Activated naive CD8-positive, alpha-beta T cell treated with anti-CD3 and anti-CD28 coated beads, Interleukin-2, amount 50 U/mL, for 24 hours (primary cell): Measurements from ENCODE around the gene TP53TG3E.
A peak's percentile ranks its signal among the peaks of the same experiment; 100 is the strongest.
"Not testable (repeated sequence)": the region's sequence is repeated elsewhere in the genome, so short reads cannot be mapped to it uniquely, and the experiment has no call there.

Source experiments
- ATAC-seq: fragments of 150-1000 bp; cut with Tn5 transposase; one replicate; pipeline ENCODE4 v1.10.0; 2021
- DNase-seq: peaks from one replicate; pipeline ENCODE4 v3.0.0; 2021
- H3K27ac Mint-ChIP-seq: one replicate; pipeline ENCODE4 v1.8.0; 2021; ENCODE audit warnings: mild to moderate bottlenecking, mixed read lengths
- H3K27me3 Mint-ChIP-seq: one replicate; pipeline ENCODE4 v1.8.0; 2021; ENCODE audit warnings: mixed read lengths
- H3K36me3 Mint-ChIP-seq: one replicate; pipeline ENCODE4 v1.8.0; 2021; ENCODE audit warnings: low read depth, mixed read lengths
- H3K4me1 Mint-ChIP-seq: one replicate; pipeline ENCODE4 v1.8.0; 2021; ENCODE audit warnings: mixed read lengths
- H3K4me3 Mint-ChIP-seq: one replicate; pipeline ENCODE4 v1.8.0; 2021; ENCODE audit warnings: mild to moderate bottlenecking, moderate library complexity, mixed read lengths
- H3K9me3 Mint-ChIP-seq: one replicate; pipeline ENCODE4 v1.8.0; 2021; ENCODE audit warnings: mixed read lengths

The TP53TG3E gene

GRCh38 chr16:33304006-33304405, at the start of gene TP53TG3E:
Gene TP53TG3E, plus strand, starts transcription at chr16:33304306. Its CDS starts 68 bp downstream, at chr16:33304374.
- not testable (repeated sequence) for ATAC-seq, H3K27ac Mint-ChIP-seq, H3K9me3 Mint-ChIP-seq, H3K4me3 Mint-ChIP-seq, H3K27me3 Mint-ChIP-seq, H3K4me1 Mint-ChIP-seq, H3K36me3 Mint-ChIP-seq, DNase-seq

GRCh38 chr16:33336226-33337012, 32.3 kb downstream of the TP53TG3E start:
- H3K9me3 Mint-ChIP-seq, H3K27ac Mint-ChIP-seq, H3K4me3 Mint-ChIP-seq, H3K4me1 Mint-ChIP-seq, H3K27me3 Mint-ChIP-seq, H3K36me3 Mint-ChIP-seq, ATAC-seq: not testable (repeated sequence)
- peak; percentile 24 for DNase-seq

- not testable (repeated sequence) for H3K36me3 Mint-ChIP-seq, H3K4me3 Mint-ChIP-seq, H3K27me3 Mint-ChIP-seq, H3K27ac Mint-ChIP-seq, ATAC-seq, H3K9me3 Mint-ChIP-seq, H3K4me1 Mint-ChIP-seq
- DNase-seq, result peak; percentile 13
These were observed 33.8 kb downstream of the TP53TG3E start for GRCh38 chr16:33337627-33338542.

- not testable (repeated sequence) for H3K4me1 Mint-ChIP-seq, H3K4me3 Mint-ChIP-seq, H3K9me3 Mint-ChIP-seq, ATAC-seq, H3K36me3 Mint-ChIP-seq, H3K27ac Mint-ChIP-seq, H3K27me3 Mint-ChIP-seq
- peak; percentile 3 for DNase-seq
These were observed 34.4 kb downstream of the TP53TG3E start for GRCh38 chr16:33338543-33338951.

- DNase-seq (peak; percentile 33), ATAC-seq (peak; percentile 77)
- not testable (repeated sequence) for H3K4me3 Mint-ChIP-seq, H3K9me3 Mint-ChIP-seq, H3K27me3 Mint-ChIP-seq, H3K36me3 Mint-ChIP-seq, H3K4me1 Mint-ChIP-seq, H3K27ac Mint-ChIP-seq
These were observed 35.3 kb downstream of the TP53TG3E start for GRCh38 chr16:33339093-33340061.
